ENCODE data around the gene RBM6. TPM values are rescaled to one million over a fixed set of nuclear protein-coding genes. Genes with fewer than 3 reads are reported as not detected.
"Not testable (repeated sequence)": the region's sequence is repeated elsewhere in the genome, so short reads cannot be mapped to it uniquely, and the experiment has no call there.

Gene RBM6
- polyA plus RNA-seq, 4 donors, result 82.1 to 197 (median 145) TPM

GRCh38 chr3:49911611-49912010 is 28.3 kb upstream of the RBM6 start:
- no peak for DNase-seq (ENCODE audit: low read depth in 4 of 4, low spot score in 2 of 4)

- no peak for DNase-seq (ENCODE audit: low read depth in 4 of 4, low spot score in 2 of 4)
Observed at GRCh38 chr3:49912881-49913281, 27.1 kb upstream of the RBM6 start.

- no peak for DNase-seq (ENCODE audit: low read depth in 4 of 4, low spot score in 2 of 4)
Observed at GRCh38 chr3:49914906-49915305, 25.0 kb upstream of the RBM6 start.

- no peak for DNase-seq (ENCODE audit: low read depth in 4 of 4, low spot score in 2 of 4)
Observed at GRCh38 chr3:49916686-49917085, 23.3 kb upstream of the RBM6 start.

GRCh38 chr3:49917806-49918590 is 22.0 kb upstream of the RBM6 start:
- not testable (repeated sequence) for DNase-seq (ENCODE audit: low read depth in 4 of 4, low spot score in 2 of 4)

- DNase-seq (ENCODE audit: low read depth in 4 of 4, low spot score in 2 of 4), result no peak
Observed at GRCh38 chr3:49924683-49925082, 15.3 kb upstream of the RBM6 start.

- no peak for DNase-seq (ENCODE audit: low read depth in 4 of 4, low spot score in 2 of 4)
Observed at GRCh38 chr3:49925485-49925884, 14.5 kb upstream of the RBM6 start.

- DNase-seq (ENCODE audit: low read depth in 4 of 4, low spot score in 2 of 4), result no peak
Observed at GRCh38 chr3:49926117-49926728, 13.7 kb upstream of the RBM6 start.

GRCh38 chr3:49927798-49928197 is 12.2 kb upstream of the RBM6 start:
- DNase-seq (ENCODE audit: low read depth in 4 of 4, low spot score in 2 of 4), result no peak

- DNase-seq (ENCODE audit: low read depth in 4 of 4, low spot score in 2 of 4), result no peak
Observed at GRCh38 chr3:49928481-49929017, 11.4 kb upstream of the RBM6 start.

GRCh38 chr3:49929291-49930167 is 10.4 kb upstream of the RBM6 start, which contains the start of gene MON1A:
Gene MON1A (minus strand): TSS chr3:49929811. CDS start chr3:49913346, 16,465 bp downstream.
- DNase-seq (ENCODE audit: low read depth in 4 of 4, low spot score in 2 of 4), result peak in 3 of 4 donors; percentile 75 to 89 (median 84)

GRCh38 chr3:49930168-49930690 is 9.7 kb upstream of the RBM6 start:
- DNase-seq (ENCODE audit: low read depth in 4 of 4, low spot score in 2 of 4), result no peak

GRCh38 chr3:49930922-49931321 is 9.0 kb upstream of the RBM6 start:
- DNase-seq (ENCODE audit: low read depth in 4 of 4, low spot score in 2 of 4), result no peak

- not testable (repeated sequence) for DNase-seq (ENCODE audit: low read depth in 4 of 4, low spot score in 2 of 4)
Observed at GRCh38 chr3:49932281-49932680, 7.7 kb upstream of the RBM6 start.

- DNase-seq (ENCODE audit: low read depth in 4 of 4, low spot score in 2 of 4), result no peak
Observed at GRCh38 chr3:49937090-49937489, 2.9 kb upstream of the RBM6 start.

- no peak for DNase-seq (ENCODE audit: low read depth in 4 of 4, low spot score in 2 of 4)
Observed at GRCh38 chr3:49940667-49941249, 808 bp downstream of the RBM6 start.

GRCh38 chr3:49942651-49943050 is 2.7 kb downstream of the RBM6 start:
- DNase-seq (ENCODE audit: low read depth in 4 of 4, low spot score in 2 of 4), result no peak

- no peak for DNase-seq (ENCODE audit: low read depth in 4 of 4, low spot score in 2 of 4)
Observed at GRCh38 chr3:49952924-49953323, 13.0 kb downstream of the RBM6 start.

GRCh38 chr3:49955636-49956035 is 15.7 kb downstream of the RBM6 start:
- no peak for DNase-seq (ENCODE audit: low read depth in 4 of 4, low spot score in 2 of 4)

- DNase-seq (ENCODE audit: low read depth in 4 of 4, low spot score in 2 of 4), result no peak
Observed at GRCh38 chr3:49966233-49966942, 26.4 kb downstream of the RBM6 start.
